ENCODE results near the gene MTF1. TPM values are rescaled to one million over a fixed set of nuclear protein-coding genes. Genes with fewer than 3 reads are reported as not detected.

MTF1 gene
- total RNA-seq, 2 experiments from 2014 or later: 28.1 to 31.2 TPM

GRCh38 chr1:37868466-37868865, 9.1 kb upstream of the MTF1 start:
- H3K4me1 Mint-ChIP-seq (ENCODE audit: low read depth): no peaks in the 10 kb centered on the region
- H3K36me3 Mint-ChIP-seq (ENCODE audit: low read depth): peaks cover 66% of the 10 kb centered on the region
- no peaks in the 10 kb centered on the region for H3K27me3 Mint-ChIP-seq
- H3K4me3 Mint-ChIP-seq: no peak overlapping the region
- ChIA-PET CTCF (no interaction called here), POLR2A (no interaction called here)
- intact Hi-C loops (cut with DNase I, micrococcal nuclease): no loop called here
- H3K9me3 ChIP-seq (ENCODE audit: control insufficient read depth in 1 of 2, insufficient read depth in 1 of 2, low read length in 2 of 2): no peaks in the 10 kb centered on the region
- H3K9me3 Mint-ChIP-seq: no peaks in the 10 kb centered on the region
- DNase-seq (no peak), ATAC-seq (ENCODE audit: poor library complexity) (no peak)
- H3K27ac Mint-ChIP-seq: no peak overlapping the region
- TF ChIP-seq CTCF (IDR thresholded peaks at IDR 0.05): no peak
- no peaks in the 10 kb centered on the region for H3K27me3 ChIP-seq (ENCODE audit: control insufficient read depth in 1 of 2, insufficient read depth in 2 of 2, low read length in 2 of 2)
- H3K4me1 ChIP-seq (ENCODE audit: insufficient read depth, low read length): no peaks in the 10 kb centered on the region
- H3K27ac ChIP-seq (ENCODE audit: low read depth in 1 of 2, low read length in 2 of 2): no peak overlapping the region
- H3K4me3 ChIP-seq (ENCODE audit: low read length): no peak overlapping the region
- H3K36me3 ChIP-seq (ENCODE audit: insufficient read depth, low read length): peaks cover 58% of the 10 kb centered on the region

- no peak overlapping the region for H3K27ac ChIP-seq (ENCODE audit: low read depth in 1 of 2, low read length in 2 of 2)
- no peaks in the 10 kb centered on the region for H3K9me3 ChIP-seq (ENCODE audit: control insufficient read depth in 1 of 2, insufficient read depth in 1 of 2, low read length in 2 of 2)
- H3K4me1 Mint-ChIP-seq (ENCODE audit: low read depth): no peaks in the 10 kb centered on the region
- ChIA-PET CTCF (no interaction called here), POLR2A (no interaction called here)
- peaks cover 60% of the 10 kb centered on the region for H3K36me3 Mint-ChIP-seq (ENCODE audit: low read depth)
- H3K36me3 ChIP-seq (ENCODE audit: insufficient read depth, low read length): peaks cover 52% of the 10 kb centered on the region
- intact Hi-C loops (cut with DNase I, micrococcal nuclease): no loop called here
- no peak for DNase-seq
- no peak overlapping the region for H3K4me3 Mint-ChIP-seq
- no peak for TF ChIP-seq CTCF (IDR thresholded peaks at IDR 0.05)
- no peaks in the 10 kb centered on the region for H3K27me3 Mint-ChIP-seq
- no peak overlapping the region for H3K27ac Mint-ChIP-seq
- H3K27me3 ChIP-seq (ENCODE audit: control insufficient read depth in 1 of 2, insufficient read depth in 2 of 2, low read length in 2 of 2): no peaks in the 10 kb centered on the region
- no peak for ATAC-seq (ENCODE audit: poor library complexity)
- H3K4me1 ChIP-seq (ENCODE audit: insufficient read depth, low read length): no peaks in the 10 kb centered on the region
- H3K4me3 ChIP-seq (ENCODE audit: low read length): no peak overlapping the region
- H3K9me3 Mint-ChIP-seq: no peaks in the 10 kb centered on the region
Measured at GRCh38 chr1:37867784-37868183, 8.4 kb upstream of the MTF1 start.

GRCh38 chr1:37866491-37866890, 7.1 kb upstream of the MTF1 start:
- Mint-ChIP-seq H3K27me3 (no peaks in the 10 kb centered on the region), H3K4me3 (no peak overlapping the region), H3K9me3 (no peaks in the 10 kb centered on the region), H3K36me3 (ENCODE audit: low read depth) (peaks cover 63% of the 10 kb centered on the region), H3K4me1 (ENCODE audit: low read depth) (no peaks in the 10 kb centered on the region), H3K27ac (no peak overlapping the region)
- no peak for TF ChIP-seq CTCF (IDR thresholded peaks at IDR 0.05)
- no peaks in the 10 kb centered on the region for H3K4me1 ChIP-seq (ENCODE audit: insufficient read depth, low read length)
- peaks cover 45% of the 10 kb centered on the region for H3K36me3 ChIP-seq (ENCODE audit: insufficient read depth, low read length)
- no peak overlapping the region for H3K27ac ChIP-seq (ENCODE audit: low read depth in 1 of 2, low read length in 2 of 2)
- ChIA-PET POLR2A (no interaction called here), CTCF (no interaction called here)
- H3K27me3 ChIP-seq (ENCODE audit: control insufficient read depth in 1 of 2, insufficient read depth in 2 of 2, low read length in 2 of 2): no peaks in the 10 kb centered on the region
- no peak for DNase-seq
- H3K9me3 ChIP-seq (ENCODE audit: control insufficient read depth in 1 of 2, insufficient read depth in 1 of 2, low read length in 2 of 2): no peaks in the 10 kb centered on the region
- intact Hi-C loops (cut with DNase I, micrococcal nuclease): no loop called here
- ATAC-seq (ENCODE audit: poor library complexity): no peak
- H3K4me3 ChIP-seq (ENCODE audit: low read length): no peak overlapping the region

All from CD4-positive, alpha-beta T cell (primary cell).